SK-N-SH treated with all-trans-retinoic acid at 6 μM for 48 hours (cell line): ENCODE measurements around the gene TSSK2.

Source experiments
- ARNTL ChIP-seq: fragments of 450-650 bp; formaldehyde crosslinking; IDR thresholded peaks from 2 replicates; pipeline ENCODE4 v1.5.0; 2020; ENCODE audit warnings: low read depth, mild to moderate bottlenecking, moderate library complexity, borderline replicate concordance
- BACH2 ChIP-seq: fragments of 250-450 bp; sonication (Bioruptor Pico); IDR thresholded peaks from 2 replicates; pipeline ENCODE4 v1.9.0; 2021; ENCODE audit warnings: mild to moderate bottlenecking, borderline replicate concordance
- CSRNP3 ChIP-seq: fragments of 250-450 bp; sonication (Bioruptor Pico); IDR thresholded peaks from 2 replicates; pipeline ENCODE4 v1.5.1; 2021; ENCODE audit warnings: mild to moderate bottlenecking, moderate library complexity
- OSR1 ChIP-seq: fragments of 250-450 bp; sonication (Bioruptor Pico); IDR thresholded peaks from 2 replicates; pipeline ENCODE4 v1.8.0; 2022; ENCODE audit warnings: moderate library complexity, mild to moderate bottlenecking, inconsistent platforms
- PATZ1 ChIP-seq: fragments of 250-450 bp; sonication (Bioruptor Pico); IDR thresholded peaks from 2 replicates; pipeline ENCODE4 v1.8.0; 2020; ENCODE audit warnings: mild to moderate bottlenecking, moderate library complexity, borderline replicate concordance
- SNAI2 ChIP-seq: fragments of 250-450 bp; sonication (Bioruptor Pico); IDR thresholded peaks from 2 replicates; pipeline ENCODE4 v1.5.0; 2020; ENCODE audit warnings: mild to moderate bottlenecking, moderate library complexity

GRCh38 chr22:19125474-19126308 lies 5.4 kb upstream of the TSSK2 start:
- TF ChIP-seq PATZ1 (CRISPR knock-in tag) (no peak), BACH2 (CRISPR knock-in tag) (no peak), CSRNP3 (no peak), OSR1 (CRISPR knock-in tag) (no peak), SNAI2 (CRISPR knock-in tag) (no peak), ARNTL (CRISPR knock-in tag) (no peak)
